Left colon (tissue), 2 donors: ENCODE data around the gene SERPINF2. TPM values are rescaled to one million over a fixed set of nuclear protein-coding genes. Genes with fewer than 3 reads are reported as not detected.
"Not testable (repeated sequence)": the region's sequence is repeated elsewhere in the genome, so short reads cannot be mapped to it uniquely, and the experiment has no call there.

Source experiments
- ATAC-seq: fragments of 200-7000 bp; cut with Tn5 transposase; one replicate; pipeline ENCODE4 v1.9.1; 2020; ENCODE audit warnings: mild to moderate bottlenecking, moderate library complexity
- DNase-seq, 2 donors: peaks; one replicate each; pipeline ENCODE4 v3.0.0-alpha.2; 2020
- intact Hi-C, 2 donors: fragments of 100-400 bp; cut with DNase I in 1 of 2; cut with micrococcal nuclease in 1 of 2; formaldehyde crosslinking; loops; one replicate each; pipeline versions ENCODE4 v1.11.2 to v1.14.0; 2022; cut with DNase I, micrococcal nuclease
- long read RNA-seq: library from polyadenylated mRNA; unstranded; transcript quantifications from one replicate; pipeline ENCODE4 v2.0.0, GENCODE V29; 2021
- total RNA-seq, 2 donors: library from RNA; stranded (reverse); fragmentation: NEBNext Ultra II Directional; extraction: Animal tissue kit (Norgen Biotek cat#: 25700); gene quantifications; one replicate each; pipeline ENCODE4 v1.2.1, GENCODE V29; 2021
- donor health status: DM: no; HTN: no; CAD: no.
- donor health status: DM: yes; HTN: yes; CAD: no.

Gene SERPINF2
- total RNA-seq = 1 to 10 TPM; 1.4 to 2.7 TPM
- long read RNA-seq, partial matches to known transcripts = 2 of 3 reads
- long read RNA-seq, other reads (novel, unspliced or antisense) = 0 of 3 reads

DNA sequence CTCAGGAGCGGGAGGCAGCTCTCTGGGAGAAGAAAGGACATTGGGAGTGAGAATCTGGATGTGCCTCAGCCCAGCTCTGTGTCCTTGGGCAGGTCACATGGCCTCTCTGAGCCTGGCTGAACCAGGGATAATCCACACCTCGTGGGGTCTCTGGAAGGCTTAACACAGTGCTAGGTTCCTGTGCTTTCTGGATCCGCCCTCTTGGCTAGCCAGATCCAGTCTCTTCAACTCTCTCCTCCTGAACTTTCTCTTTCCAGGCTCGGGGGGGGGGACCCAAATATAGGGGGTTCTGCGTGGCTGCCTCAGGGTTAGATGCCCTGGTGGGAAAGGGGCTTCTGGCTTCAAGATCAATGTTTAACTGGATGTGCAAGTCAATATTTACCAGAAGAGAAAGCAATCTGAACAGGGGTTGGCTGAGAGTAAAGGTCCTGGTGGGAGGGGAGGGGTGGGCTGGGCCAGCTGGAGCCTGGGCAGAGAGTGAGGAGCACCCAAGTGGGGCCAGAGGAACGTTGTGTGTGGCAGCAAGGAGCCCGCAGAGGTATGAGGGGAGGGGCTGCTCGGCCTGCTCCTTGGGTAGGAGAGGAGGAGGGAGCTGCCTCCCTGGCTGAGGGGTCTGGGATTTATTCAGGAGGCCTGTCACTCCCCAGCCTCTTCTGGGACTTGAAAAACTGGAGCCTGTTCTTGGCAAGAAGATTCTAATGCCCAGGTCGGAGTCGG is at the start of gene SERPINF2:
SERPINF2 (plus strand) TSS at position 501 of the 717 bp plus-strand sequence. CDS start 2,125 bp downstream, outside the sequence.
- ATAC-seq (no peak), DNase-seq (no peak)
- intact Hi-C loops = no loop called here

DNA sequence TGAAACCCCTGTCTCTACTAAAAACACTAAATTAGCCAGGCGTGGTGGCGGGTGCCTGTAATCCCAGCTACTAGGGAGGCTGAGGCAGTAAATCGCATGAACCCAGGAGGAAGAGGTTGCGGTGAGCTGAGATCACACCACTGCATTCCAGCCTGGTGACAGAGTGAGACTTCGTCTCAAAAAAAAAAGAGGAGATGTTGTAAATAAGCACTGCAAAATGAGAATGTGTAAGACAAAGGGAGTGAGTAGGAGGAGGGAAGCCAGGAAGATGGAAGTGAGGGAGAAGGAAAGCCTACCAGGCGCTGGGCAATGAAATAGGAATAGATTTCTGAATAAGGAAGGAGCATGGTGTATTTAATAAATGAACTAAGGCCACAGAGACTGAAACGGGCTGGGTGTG is 49.3 kb upstream of the SERPINF2 start:
- DNase-seq = no peak
- intact Hi-C loops = no loop called here
- no peak for ATAC-seq

DNA sequence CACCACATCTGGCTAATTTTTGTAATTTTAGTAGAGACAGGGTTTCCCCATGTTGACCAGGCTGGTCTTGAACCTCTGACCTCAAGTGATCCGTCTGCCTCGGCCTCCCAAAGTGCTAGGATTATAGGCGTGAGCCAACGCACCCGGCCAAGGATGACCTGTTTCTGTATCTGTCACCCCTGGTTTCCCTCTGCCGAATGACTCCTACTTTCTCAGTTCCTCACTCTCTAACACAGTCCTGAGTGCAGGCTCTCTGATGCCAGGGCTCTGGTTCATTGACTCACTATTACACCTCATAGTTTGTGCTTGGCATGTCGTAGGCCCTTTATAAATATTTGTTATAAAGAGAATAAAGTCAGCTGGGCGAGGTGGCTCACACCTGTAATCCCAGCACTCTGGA is 47.3 kb upstream of the SERPINF2 start:
- DNase-seq = no peak
- intact Hi-C loops = no loop called here

DNA sequence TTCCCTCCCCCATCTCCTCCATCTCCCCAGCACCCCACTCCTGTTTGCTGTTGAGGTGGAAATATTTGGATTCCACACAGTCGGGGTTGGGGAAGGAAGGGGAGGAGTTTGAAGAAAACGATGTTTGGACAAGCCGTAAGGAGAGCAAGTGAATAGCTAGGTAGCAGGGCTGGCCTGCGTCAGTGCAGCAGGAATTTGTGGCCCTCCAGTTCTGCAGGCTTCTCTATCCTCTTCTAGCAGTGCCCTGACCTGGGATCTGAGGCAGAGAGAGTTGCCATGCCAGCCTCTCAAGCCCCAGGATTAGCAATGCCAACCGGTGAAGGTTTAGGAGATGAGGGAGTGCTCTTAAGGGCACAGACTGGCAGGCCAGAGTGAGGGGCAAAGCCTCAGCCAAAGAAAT is 45.0 kb upstream of the SERPINF2 start:
- intact Hi-C loops = no loop called here
- ATAC-seq (no peak), DNase-seq (no peak)

More for the DNA sequence above, 47.3 kb upstream of the SERPINF2 start:
- no peak for ATAC-seq

DNA sequence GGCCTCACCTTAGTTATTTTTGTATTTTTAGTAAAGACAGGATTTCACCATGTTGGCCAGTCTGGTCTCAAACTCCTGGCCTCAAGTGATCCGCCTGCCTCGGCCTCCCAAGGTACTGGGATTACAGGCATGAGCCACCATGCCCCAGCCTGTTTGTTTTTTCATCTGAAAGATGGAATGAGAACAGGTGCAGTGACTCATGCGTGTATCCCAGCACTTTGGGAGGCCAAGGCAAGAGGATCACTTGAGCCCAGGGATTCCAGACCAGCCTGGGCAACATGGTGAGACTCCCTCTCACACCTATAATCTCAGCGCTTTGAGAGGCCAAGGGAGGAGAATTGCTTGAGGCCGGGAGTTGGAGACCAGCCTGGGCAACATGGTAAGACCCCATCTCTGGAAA is 42.8 kb upstream of the SERPINF2 start:
- ATAC-seq, intact Hi-C loops, DNase-seq: not testable (repeated sequence)

DNA sequence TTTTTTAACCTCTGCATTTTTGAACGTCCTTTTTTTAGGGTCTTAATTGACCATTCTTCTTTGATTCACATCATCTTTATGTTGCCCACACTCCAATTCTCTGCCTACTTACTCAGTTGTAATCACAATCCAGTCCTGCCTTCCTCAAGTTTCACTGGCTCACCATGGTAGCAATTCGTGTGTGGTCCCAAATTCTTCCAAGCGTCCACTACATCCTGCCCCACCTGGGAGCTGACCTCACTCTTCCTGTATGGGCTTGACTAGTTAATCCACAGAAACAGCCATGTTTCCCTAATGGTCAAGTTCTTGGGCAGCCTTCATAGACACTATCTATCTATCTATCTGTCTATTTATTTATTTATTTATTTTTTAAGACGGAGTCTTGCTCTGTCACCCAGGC is 39.6 kb upstream of the SERPINF2 start:
- intact Hi-C loops = no loop called here

DNA sequence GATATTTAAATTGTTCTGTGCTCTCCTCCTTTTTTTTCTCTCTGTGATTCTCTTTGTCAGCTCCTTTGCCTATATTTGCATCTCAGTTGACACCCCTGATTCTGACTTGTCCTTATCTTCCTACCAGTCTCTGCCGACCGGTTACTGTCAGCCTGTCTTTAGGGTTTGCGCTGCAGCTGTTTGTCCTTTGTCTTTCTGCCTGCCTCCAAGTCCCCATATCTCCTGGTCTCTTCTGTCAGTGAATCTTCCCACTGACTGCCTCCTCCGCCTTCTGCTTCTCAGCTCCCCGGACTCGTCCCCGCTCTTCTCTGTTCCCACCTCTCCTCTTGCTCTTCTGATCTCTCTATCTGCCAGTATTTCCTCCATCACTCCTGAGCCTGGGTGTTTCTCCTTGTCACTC is 37.7 kb upstream of the SERPINF2 start:
- DNase-seq = no peak
- intact Hi-C loops = no loop called here
- no peak for ATAC-seq

More for the DNA sequence above, 39.6 kb upstream of the SERPINF2 start:
- peak; percentile 4 for ATAC-seq
- no peak for DNase-seq

DNA sequence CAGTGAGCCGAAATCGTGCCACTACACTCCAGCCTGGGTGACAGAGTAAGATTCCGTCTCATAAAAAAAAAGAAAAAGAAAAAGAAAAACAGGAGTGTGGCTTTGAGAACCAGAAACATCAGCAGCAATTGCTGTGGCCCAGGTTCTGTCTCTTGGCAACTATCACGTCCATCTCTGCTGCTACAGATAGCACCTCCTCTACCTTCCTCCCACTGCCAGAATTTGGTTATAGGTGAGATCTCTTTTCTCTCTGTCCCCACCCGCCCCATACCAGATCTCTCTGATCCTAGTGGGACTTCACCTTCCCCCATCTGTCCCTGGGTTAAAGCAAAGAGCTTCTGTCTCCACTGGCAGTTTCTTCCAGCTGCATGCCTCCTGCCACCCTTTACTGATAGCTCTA is 35.6 kb upstream of the SERPINF2 start:
- intact Hi-C loops = no loop called here
- no peak for DNase-seq
- ATAC-seq = no peak

DNA sequence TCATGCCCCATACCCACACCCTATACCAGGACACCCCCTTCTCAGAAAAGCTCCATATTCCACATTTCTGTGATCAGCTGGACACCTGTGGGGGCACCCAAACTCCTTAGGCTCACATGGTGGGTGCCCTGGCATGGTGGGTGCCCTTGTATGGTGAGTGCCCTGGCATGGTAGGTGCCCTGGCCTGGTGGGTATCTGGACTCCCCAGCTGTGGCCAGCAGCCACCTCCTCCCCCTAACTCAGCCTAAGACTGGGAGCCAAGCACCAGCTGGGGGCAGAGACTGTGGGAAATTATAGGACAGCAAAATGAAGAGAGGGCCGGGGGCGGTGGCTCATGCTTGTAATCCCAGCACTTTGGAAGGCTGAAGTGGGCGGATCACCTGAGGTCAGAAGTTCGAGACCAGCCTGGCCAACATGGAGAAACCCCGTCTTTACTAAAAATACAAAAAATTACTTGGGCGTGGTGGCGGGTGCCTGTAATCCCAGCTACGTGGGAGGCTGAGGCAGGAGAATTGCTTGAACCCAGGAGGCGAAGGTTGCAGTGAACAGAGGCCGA is 33.8 kb upstream of the SERPINF2 start:
- intact Hi-C loops, ATAC-seq: not testable (repeated sequence)

DNA sequence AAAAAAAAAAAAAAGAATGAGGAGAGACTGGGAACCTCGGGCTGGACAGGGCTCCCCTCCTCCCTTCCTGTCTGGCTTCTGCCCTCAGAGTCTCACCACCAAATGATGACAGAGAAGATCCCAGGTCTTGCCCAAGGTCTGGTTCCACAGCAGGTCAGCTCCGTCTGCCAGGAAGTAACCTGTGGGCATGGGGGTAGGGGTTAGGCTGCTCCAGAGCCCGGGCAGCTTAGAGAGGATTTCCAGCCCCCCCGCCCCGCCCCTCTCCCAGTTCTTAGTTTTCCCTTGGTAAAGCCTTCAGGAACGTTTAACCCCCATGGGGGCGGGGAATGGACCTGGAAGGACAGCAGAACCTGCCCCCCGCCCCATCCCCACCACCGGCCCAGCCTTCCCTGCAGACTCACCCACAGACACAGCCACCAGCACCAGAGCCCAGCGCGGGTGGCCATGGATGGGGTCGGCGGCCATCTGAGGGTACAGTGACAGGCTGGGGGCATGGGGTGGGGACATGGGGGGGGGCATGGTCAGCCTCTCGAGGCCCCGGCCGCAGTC is 33.2 kb upstream of the SERPINF2 start:
- DNase-seq = peak in 1 of 2 donors; percentile 53
- intact Hi-C loops = no loop called here
- peak; percentile 18 for ATAC-seq

More for the DNA sequence above, 33.8 kb upstream of the SERPINF2 start:
- not testable (repeated sequence) for DNase-seq

DNA sequence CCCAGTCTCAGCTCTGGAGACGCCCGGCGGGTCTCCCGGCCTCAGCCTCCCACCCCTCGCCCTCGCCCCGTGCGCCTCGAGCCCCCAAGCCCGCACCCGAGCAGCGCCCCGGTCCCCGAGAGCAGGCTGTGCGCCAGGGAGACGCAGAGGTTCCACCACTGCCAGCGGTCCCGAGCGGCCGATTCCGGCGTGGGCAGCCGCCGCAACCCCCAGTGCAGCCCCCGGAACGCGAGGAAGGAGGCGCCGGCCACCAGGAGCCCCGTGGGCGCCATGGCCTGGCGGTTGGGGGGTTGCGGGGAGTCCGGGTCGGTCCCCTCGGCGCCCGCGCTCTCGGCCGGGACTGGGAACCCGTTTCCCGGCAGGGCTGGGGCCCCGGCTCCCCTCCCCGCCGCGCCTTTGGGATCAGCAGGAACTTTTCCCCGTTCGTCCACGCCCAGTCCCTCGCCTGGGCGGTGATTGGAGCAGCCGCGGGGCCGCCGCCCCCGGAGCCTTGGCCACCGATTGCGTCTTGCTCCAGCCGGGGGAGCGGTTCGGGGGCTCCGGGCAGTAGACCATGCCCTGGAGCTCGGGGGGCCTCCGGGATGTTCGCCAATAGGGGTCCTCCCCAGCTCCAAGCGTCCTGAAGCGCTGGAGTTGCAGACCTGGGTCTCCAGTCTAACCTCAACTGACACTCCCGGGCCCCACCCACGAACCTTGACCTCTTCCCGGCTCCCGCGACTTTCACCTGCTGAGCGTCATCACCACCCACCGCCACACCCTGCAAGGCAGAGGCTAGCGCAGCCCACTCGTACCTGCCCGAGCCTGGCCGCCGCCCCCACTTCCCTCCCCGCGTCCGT is 32.5 kb upstream of the SERPINF2 start, which contains the start of gene TLCD2:
TLCD2 (minus strand) TSS at position 407 of the 836 bp plus-strand sequence; CDS start at position 272, 135 bp downstream.
- peak; percentile 94 to 95 for DNase-seq
- intact Hi-C loops = no loop called here
- peak; percentile 67 for ATAC-seq

DNA sequence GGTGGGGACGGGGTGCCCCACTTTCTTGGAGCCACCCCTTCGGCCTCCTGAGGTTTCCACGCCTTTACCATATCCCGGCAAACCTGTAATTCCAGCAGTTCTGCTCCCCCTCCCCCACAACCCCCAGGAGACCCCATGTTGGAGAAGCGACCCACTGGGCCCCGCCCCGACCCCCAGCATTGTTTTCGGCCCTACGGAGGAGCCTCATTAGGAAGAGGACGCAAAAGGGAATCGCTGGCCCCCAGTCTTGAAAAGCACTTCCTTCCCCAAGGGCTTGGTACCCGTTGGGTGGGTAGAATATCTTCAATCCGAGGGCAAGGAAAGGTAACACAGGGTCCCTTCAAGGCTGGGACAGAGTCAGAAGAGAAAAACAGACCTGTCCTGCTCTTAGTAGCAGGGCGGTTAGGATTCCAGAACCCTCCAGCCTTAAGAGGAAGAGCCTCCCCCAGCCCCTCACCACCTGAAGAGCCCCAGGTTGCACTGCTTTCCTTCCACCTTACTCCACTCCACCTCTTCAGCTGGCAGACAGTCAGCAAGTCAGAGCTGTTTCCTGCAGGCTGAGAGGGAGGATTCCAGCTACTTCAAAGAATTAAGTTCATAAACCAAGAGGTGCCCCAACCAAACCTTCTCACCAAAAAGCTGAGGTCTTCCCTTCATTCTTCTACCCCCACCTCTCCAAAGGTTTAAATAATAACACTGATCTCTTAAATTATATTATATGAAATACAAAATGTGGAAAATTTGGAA is 31.7 kb upstream of the SERPINF2 start:
- no peak for ATAC-seq
- DNase-seq = no peak
- intact Hi-C loops = no loop called here

DNA sequence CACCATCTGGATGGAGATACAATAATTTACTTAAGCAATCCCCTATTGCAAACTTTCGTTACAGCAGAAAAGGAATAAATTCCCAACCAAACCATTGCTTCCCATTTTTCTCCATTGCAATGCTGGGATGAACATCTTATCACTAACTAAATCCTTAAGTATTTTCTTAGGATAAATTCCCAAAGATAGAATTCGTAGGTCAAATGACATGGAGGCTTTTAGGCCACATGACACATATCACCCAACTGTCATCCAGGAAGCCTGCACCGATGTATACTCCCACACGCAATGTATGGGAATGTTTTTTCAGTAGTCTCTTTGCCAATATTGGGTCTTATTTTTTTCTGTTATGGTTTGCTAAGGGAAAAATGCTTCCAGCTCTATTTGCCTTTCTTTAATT is 30.9 kb upstream of the SERPINF2 start:
- intact Hi-C loops = no loop called here

DNA sequence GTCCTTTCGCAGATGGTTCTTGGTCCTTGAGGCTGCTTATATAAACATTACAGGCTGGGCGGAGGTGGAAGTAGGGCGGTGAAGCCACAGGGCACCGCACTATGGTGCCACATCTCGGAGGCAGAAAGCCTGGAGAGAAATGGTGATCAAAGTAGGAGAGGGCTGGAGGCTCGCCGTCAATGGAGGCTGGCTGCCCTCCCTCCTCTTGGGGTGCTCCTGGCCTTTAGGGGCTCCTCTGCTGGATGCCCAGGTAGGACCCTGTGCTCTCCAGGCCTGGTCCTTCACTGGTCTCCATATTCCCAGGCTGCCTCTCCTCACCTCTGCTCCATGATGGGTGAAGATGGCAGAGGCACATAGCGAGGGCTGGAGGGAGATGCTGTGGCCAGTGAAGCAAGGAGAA is 30.4 kb upstream of the SERPINF2 start:
- DNase-seq (no peak), ATAC-seq (no peak)
- intact Hi-C loops = no loop called here

More for the DNA sequence above, 30.9 kb upstream of the SERPINF2 start:
- ATAC-seq (no peak), DNase-seq (no peak)

DNA sequence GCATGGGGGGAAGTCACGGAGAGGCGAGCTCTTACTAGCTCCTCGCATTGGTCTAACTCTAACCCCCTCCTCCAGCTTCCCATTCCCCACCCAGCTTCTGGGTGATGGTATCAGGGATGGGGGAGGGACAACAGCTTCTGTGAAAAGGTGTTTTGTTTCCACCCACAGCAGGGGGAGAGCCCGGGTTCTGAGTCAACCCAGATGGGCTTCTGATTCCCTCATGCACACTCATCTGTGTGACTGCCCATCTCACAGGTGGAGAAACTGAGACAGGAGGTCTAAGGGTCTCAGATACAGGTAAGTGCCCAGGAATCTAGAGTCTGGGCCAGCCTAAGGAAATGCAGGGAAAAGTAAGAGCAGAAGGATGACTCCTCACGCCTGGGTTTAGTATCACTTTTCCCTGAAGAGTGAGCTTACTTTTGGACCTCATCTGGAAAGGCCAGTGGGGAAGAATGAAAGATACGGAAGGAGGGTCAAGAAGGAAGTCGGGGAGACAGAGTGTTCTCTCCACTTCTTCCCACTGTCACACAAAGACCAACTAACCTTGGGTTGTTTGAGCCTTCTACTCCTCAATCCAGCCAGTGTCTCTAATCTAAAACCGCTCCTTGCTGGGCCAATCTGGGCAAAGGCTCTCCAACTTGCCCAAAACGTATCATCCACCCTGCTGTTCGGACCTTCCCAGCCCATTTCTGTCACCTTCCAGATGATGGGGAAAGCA is 29.4 kb upstream of the SERPINF2 start:
- DNase-seq (no peak), ATAC-seq (no peak)
- intact Hi-C loops = no loop called here

DNA sequence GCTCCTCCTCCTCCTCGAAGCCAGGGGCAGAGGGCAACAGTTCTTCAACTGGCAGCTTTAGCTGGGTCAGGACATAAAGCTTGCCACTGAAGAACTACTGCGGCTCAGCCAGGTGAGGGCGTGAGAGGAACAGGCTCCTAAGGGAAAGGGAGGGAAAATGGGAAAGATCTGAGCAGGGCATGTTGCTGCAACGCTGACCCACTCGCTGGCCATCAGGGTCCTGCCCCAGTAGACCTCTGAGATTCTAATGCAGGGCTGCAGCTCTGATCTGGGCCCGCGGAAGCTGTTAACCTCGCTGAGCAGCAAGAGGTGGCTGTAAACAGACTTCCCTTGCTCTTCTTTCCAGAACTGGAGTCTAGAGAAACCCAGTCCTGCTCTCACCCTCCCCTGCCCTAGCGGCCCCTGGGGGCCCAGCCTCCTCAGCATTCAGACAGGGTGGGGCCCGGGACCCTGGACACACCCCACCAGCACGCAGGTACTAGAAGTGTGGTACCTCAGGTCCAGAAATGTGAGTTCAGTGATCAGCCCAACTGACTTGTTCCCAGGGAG is 28.7 kb upstream of the SERPINF2 start:
- no peak for ATAC-seq
- intact Hi-C loops = no loop called here
- peak; percentile 66 to 73 for DNase-seq

DNA sequence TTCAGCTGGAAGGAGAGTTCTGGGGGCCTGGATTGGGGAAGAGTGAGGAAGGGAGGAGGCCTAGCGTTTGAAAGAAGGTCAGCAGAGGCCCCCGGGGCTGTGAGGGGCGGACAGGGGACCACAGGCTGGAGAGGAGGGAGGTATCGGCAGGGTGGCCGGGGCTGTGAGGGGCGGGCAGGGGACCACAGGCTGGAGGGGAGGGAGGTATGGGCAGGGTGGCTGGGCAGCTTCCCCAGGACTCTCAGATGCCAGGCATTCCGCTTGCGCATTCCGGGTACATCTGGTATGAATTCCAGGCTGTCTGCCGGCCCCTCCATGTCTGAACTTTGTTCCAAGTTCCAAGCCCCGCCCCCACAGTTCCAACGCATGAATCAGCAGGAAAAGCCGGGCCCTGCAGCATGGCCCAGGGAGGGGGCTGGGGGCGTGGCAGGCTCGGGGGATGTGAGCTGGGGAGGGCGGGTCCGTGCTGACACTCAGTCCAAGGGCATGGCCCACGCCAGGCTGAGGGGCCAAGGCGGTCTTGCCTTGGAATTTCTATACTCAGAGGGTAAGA is 28.2 kb upstream of the SERPINF2 start:
- peak; percentile 41 for ATAC-seq
- intact Hi-C loops = no loop called here
- peak; percentile 99 for DNase-seq
